Mesenteric fat pad (tissue), 1 donor: Measurements from ENCODE around the gene DNAJB11. TPM values are rescaled to one million over a fixed set of nuclear protein-coding genes. Genes with fewer than 3 reads are reported as not detected.
"Not testable (repeated sequence)": the region's sequence is repeated elsewhere in the genome, so short reads cannot be mapped to it uniquely, and the experiment has no call there.

Source experiments
- DNase-seq: peaks from one replicate; pipeline ENCODE4 v3.0.0-alpha.2; 2020; ENCODE audit warnings: low spot score
- total RNA-seq: library from RNA; stranded (reverse); fragmentation: NEBNext Ultra II Directional; extraction: Animal tissue kit (Norgen Biotek cat#: 25700); gene quantifications from one replicate; pipeline ENCODE4 v1.2.1, GENCODE V29; 2021
- donor health status: DM: yes; HTN: yes; CAD: no.

Gene DNAJB11
- total RNA-seq, 1 donor from 2014 or later: 47.0 TPM

- peak; percentile 93 for DNase-seq
Observed at GRCh38 chr3:186617036-186617946, 46.8 kb downstream of the DNAJB11 start.

GRCh38 chr3:186618318-186618938 is 47.9 kb downstream of the DNAJB11 start:
- DNase-seq: no peak

DNA sequence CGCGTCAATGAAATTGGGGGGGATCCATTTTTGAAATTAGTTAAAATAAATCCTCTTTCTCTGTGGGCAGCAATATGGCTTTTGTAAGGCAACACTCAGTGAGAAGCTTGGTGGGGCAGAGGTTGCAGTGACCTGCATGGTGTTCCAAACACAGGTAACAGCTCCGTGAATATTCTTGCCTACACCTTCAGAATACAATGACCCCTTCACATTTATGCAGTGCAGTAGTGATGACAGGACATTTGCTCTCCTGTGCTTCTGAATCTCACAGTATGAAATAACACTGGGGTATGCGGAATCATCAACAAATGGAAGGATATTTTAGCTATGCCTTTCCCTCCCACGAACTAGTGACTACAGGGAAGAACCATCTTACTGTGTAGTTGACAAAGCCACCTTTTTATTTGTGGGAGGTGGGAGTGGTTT is 49.3 kb downstream of the DNAJB11 start:
- DNase-seq: no peak

GRCh38 chr3:186620213-186621092 is 49.9 kb downstream of the DNAJB11 start:
- no peak for DNase-seq

GRCh38 chr3:186621894-186622650 is 51.6 kb downstream of the DNAJB11 start:
- DNase-seq: no peak

- no peak for DNase-seq
Observed at GRCh38 chr3:186622651-186623310, 52.3 kb downstream of the DNAJB11 start.

GRCh38 chr3:186624598-186624997 is 54.1 kb downstream of the DNAJB11 start:
- DNase-seq: no peak

DNA sequence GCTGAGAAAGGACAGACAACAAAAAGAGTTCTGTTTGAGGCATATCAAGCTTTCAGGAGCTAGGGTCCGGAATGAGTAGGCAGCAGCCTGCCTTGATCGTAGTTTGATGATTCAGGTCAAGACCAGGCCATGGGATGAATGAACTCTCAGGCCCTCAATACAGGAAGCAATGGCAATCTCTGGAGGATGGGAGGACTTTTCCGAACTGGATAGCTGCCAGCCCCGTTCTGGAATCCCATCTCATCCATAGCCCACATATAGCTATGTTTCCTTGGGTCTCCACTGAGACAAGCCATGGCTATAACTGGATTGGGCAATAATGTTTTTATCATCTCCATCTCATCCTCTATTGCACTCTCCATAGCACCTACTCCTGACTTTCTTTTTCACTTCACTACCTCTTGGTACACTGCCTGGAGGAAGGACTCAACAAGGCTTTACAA is 55.1 kb downstream of the DNAJB11 start:
- no peak for DNase-seq

DNA sequence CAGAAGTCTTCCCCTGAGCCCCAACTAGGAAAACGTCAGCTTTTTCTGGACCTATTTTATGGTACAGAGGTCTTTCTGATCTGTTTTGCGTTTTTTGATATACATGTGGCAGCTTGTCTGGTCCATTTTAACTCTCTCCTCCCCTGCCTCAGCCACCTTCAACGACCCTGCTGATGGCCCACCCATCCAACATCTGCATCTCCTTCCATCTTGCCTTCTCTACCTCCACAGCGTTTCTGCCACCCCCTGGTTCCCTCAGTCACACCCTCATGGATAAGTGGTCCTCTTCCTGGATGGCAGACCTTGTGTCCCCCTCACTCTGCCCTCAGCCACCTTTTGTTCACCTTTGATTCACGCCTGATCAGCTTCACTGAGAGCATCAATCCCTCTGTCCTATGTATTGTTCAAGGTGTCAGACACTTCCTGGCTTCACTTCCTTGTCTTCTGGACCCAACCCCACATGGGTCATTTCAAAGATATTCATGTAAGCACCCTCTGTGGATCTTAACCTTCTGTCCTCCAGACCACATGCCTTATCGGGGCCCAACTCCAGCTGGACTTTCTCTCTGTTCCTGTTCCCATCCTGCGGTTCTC is 55.8 kb downstream of the DNAJB11 start:
- no peak for DNase-seq

DNA sequence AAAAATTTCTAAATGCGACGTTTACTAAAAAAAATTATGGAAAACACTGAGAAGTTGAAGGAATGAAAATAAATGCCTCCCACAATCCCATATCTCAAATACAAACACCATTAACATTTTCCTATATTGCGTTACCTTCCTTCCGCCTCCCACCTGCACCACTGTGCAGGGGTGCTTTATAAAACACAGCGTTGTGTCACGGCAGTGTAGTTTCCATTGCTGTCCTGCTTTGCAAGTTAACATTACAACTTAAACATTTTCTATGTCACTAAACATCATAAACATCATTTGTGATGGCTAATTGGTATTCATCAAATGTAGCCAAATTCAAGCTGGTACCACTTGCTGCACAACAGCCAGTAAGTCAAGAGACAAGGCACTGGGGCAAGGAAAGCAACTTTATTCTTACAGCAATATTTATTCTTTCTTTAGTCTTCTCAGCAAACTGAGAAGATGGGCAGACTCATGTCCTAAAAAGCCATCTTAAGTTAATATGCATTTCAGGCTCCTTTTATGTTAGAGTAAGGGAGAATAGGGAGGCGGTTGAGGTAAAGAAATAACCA is 57.4 kb downstream of the DNAJB11 start:
- no peak for DNase-seq

DNA sequence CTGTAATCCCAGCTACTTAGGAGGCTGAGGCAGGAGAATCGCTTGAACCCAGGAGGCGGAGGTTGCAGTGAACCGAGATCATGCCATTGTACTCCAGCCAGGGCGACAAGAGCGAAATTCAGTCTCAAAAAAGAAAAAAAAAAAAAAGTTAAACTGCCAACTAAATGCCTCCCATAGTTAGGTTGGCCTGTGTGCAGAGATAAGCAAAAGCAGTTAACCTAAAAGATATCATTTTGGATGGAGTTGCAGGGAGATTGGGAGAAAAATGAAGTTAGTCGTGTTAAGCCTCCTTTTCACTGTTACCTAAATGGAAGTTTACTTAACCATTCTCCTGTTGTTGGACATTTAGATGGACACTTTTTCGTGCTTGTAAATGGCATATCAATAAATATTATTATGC is 58.2 kb downstream of the DNAJB11 start:
- no peak for DNase-seq

DNA sequence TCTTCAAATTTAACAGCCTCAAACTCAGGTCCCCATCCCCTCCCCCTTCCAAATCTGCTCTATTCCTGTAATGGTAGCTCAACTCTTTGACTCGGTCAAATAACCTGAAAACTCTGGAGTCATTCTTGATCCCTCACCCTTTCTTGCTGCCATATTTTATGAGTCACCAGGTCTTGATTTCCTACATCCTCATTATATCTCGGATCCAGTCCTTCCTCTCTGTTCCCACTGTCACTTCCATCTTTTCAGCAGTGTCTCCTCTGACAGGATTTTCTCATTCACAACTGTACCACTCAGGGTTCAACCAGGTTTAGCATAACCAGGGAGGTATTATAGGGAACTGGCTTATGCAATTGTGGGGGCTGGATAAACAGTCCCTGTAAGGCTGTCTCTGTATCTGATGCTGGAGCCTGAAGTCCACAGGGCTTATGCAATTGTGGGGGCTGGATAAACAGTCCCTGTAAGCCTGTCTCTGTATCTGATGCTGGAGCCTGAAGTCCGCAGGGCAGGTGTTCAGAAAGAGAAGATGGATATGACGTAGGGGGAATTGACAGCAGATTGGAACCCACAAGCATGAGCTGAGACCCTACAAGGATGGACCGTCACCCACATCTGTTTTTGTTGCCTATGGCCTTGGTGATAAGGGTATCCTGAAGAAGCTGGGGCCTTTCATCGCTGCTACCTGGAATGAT is 60.6 kb downstream of the DNAJB11 start:
- no peak for DNase-seq

- DNase-seq: no peak
Observed at GRCh38 chr3:186633481-186633880, 63.0 kb downstream of the DNAJB11 start.

DNA sequence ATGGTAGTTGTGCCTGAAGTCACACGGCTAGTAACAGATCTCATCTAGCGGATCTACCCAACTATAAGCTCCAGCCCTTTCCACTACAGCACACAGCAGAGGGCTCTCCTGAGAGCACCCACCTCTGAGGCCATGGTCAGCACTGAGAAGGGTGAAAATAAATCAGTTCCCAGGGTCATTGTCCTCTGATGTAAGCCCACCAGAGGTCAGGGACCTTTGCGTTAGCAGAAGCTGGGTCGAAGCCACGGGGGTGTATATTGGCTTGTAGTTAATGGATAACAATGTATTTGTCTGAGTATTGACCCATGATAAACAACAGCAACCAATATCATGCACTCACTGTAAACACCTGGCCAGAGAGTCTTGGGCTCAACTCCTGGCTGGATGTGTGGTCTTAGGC is 63.7 kb downstream of the DNAJB11 start:
- DNase-seq: not testable (repeated sequence)

Other genes with a start within 250 kb of the DNAJB11 start
- gene DGKG, start 208.5 kb upstream of the DNAJB11 start, total RNA-seq: 1.7 TPM
- 3.1 TPM for gene CRYGS, start 26.3 kb upstream of the DNAJB11 start, total RNA-seq
- 13.1 TPM for gene TBCCD1, start 3.4 kb upstream of the DNAJB11 start, total RNA-seq
- not detected for gene AHSG, start 42.3 kb downstream of the DNAJB11 start, total RNA-seq
- not detected for gene FETUB, start 69.7 kb downstream of the DNAJB11 start, total RNA-seq
- not detected for gene HRG, start 95.3 kb downstream of the DNAJB11 start, total RNA-seq
- not detected for gene KNG1, start 146.6 kb downstream of the DNAJB11 start, total RNA-seq
- gene EIF4A2, start 212.9 kb downstream of the DNAJB11 start, total RNA-seq: 237 TPM
- 6.4 TPM for gene RFC4, start 235.8 kb downstream of the DNAJB11 start, total RNA-seq